HFFc6 (cell line): ENCODE results near the gene UBLCP1. TPM values are rescaled to one million over a fixed set of nuclear protein-coding genes. Genes with fewer than 3 reads are reported as not detected.
"Not testable (repeated sequence)": the region's sequence is repeated elsewhere in the genome, so short reads cannot be mapped to it uniquely, and the experiment has no call there.

ENCODE experiments used
- DNase-seq: peaks from one replicate; pipeline ENCODE4 v3.0.0-alpha.2; 2018
- H3K27ac Mint-ChIP-seq: 2 replicates; pipeline ENCODE4 v1.8.0; 2020; ENCODE audit warnings: mild to moderate bottlenecking, mixed read lengths
- H3K27me3 Mint-ChIP-seq: 2 replicates; pipeline ENCODE4 v1.8.0; 2021; ENCODE audit warnings: mild to moderate bottlenecking, moderate library complexity, mixed read lengths; ENCODE audit not compliant: insufficient read depth
- H3K36me3 Mint-ChIP-seq: 2 replicates; pipeline ENCODE4 v1.8.0; 2021; ENCODE audit warnings: low read depth, mixed read lengths
- H3K4me1 Mint-ChIP-seq: 2 replicates; pipeline ENCODE4 v1.8.0; 2020; ENCODE audit warnings: low read depth, mixed read lengths
- H3K4me3 Mint-ChIP-seq: 2 replicates; pipeline ENCODE4 v1.8.0; 2020; ENCODE audit warnings: mild to moderate bottlenecking, moderate library complexity, mixed read lengths
- H3K9me3 Mint-ChIP-seq: 2 replicates; pipeline ENCODE4 v1.8.0; 2020; ENCODE audit warnings: mild to moderate bottlenecking, mixed read lengths
- CTCF ChIP-seq: fragments of 200-600 bp; sonication (generic); IDR thresholded peaks from 2 replicates; pipeline ENCODE4 v1.5.0; 2021; ENCODE audit warnings: antibody characterized with exemption, mild to moderate bottlenecking
- total RNA-seq, 6 experiments: library from RNA; stranded (reverse); fragmentation: NEBNext Ultra II Directional; extraction: Animal tissue kit (Norgen Biotek cat#: 25700); gene quantifications; 2 replicates in 1 of 6; 3 replicates in 5 of 6; pipeline ENCODE4 v1.2.3, GENCODE V29; 2021

Gene UBLCP1
- total RNA-seq, 6 experiments from 2014 or later = 30.6 to 37.6 (median 35.0) TPM

- H3K4me3 Mint-ChIP-seq = no peak overlapping the region
- peaks cover 2% of the 10 kb centered on the region for H3K36me3 Mint-ChIP-seq
- no peaks in the 10 kb centered on the region for H3K9me3 Mint-ChIP-seq
- no peaks in the 10 kb centered on the region for H3K27me3 Mint-ChIP-seq
- DNase-seq = no peak
- peaks cover 14% of the 10 kb centered on the region for H3K4me1 Mint-ChIP-seq
- H3K27ac Mint-ChIP-seq = no peak overlapping the region
- TF ChIP-seq CTCF = no peak
Observed at GRCh38 chr5:159257007-159257406, 6.1 kb upstream of the UBLCP1 start.

GRCh38 chr5:159257629-159258283 is 5.3 kb upstream of the UBLCP1 start:
- H3K4me3 Mint-ChIP-seq = no peak overlapping the region
- no peak for DNase-seq
- peaks cover 21% of the 10 kb centered on the region for H3K4me1 Mint-ChIP-seq
- H3K27me3 Mint-ChIP-seq = no peaks in the 10 kb centered on the region
- H3K9me3 Mint-ChIP-seq = no peaks in the 10 kb centered on the region
- TF ChIP-seq CTCF = peak; percentile 54; the same call in 1 of the 2 replicates
- H3K27ac Mint-ChIP-seq = no peak overlapping the region
- peaks cover 7% of the 10 kb centered on the region for H3K36me3 Mint-ChIP-seq

GRCh38 chr5:159258361-159258760 is 4.7 kb upstream of the UBLCP1 start:
- Mint-ChIP-seq H3K9me3 (no peaks in the 10 kb centered on the region), H3K27me3 (no peaks in the 10 kb centered on the region), H3K4me3 (no peak overlapping the region), H3K27ac (no peak overlapping the region), H3K36me3 (peaks cover 9% of the 10 kb centered on the region), H3K4me1 (peaks cover 23% of the 10 kb centered on the region)
- no peak for DNase-seq
- no peak; the same call in none of the 2 replicates for TF ChIP-seq CTCF

- not testable (repeated sequence) for H3K27ac Mint-ChIP-seq, DNase-seq, H3K4me3 Mint-ChIP-seq, H3K9me3 Mint-ChIP-seq, H3K27me3 Mint-ChIP-seq
- peaks cover 32% of the 10 kb centered on the region for H3K4me1 Mint-ChIP-seq
- peaks cover 13% of the 10 kb centered on the region for H3K36me3 Mint-ChIP-seq
Observed at GRCh38 chr5:159260212-159260611, 2.9 kb upstream of the UBLCP1 start.

- peaks cover 20% of the 10 kb centered on the region for H3K4me1 Mint-ChIP-seq
- H3K9me3 Mint-ChIP-seq = no peaks in the 10 kb centered on the region
- peak overlapping the region; percentile 89 for H3K27ac Mint-ChIP-seq
- H3K36me3 Mint-ChIP-seq = peaks cover 24% of the 10 kb centered on the region
- peak; percentile 10 for DNase-seq
- no peaks in the 10 kb centered on the region for H3K27me3 Mint-ChIP-seq
- no peak for TF ChIP-seq CTCF
- H3K4me3 Mint-ChIP-seq = peak overlapping the region; percentile 97
Observed at GRCh38 chr5:159262472-159262858, 625 bp upstream of the UBLCP1 start.

GRCh38 chr5:159263569-159263905 is 447 bp downstream of the UBLCP1 start:
- DNase-seq = no peak
- peaks cover 20% of the 10 kb centered on the region for H3K4me1 Mint-ChIP-seq
- H3K27ac Mint-ChIP-seq = peak overlapping the region; percentile 89
- peaks cover 24% of the 10 kb centered on the region for H3K36me3 Mint-ChIP-seq
- no peaks in the 10 kb centered on the region for H3K27me3 Mint-ChIP-seq
- TF ChIP-seq CTCF = no peak
- no peaks in the 10 kb centered on the region for H3K9me3 Mint-ChIP-seq
- H3K4me3 Mint-ChIP-seq = peak overlapping the region; percentile 97

- not testable (repeated sequence) for DNase-seq, H3K27ac Mint-ChIP-seq, H3K27me3 Mint-ChIP-seq, H3K4me3 Mint-ChIP-seq, H3K9me3 Mint-ChIP-seq
- Mint-ChIP-seq H3K4me1 (peaks cover 20% of the 10 kb centered on the region), H3K36me3 (peaks cover 28% of the 10 kb centered on the region)
Observed at GRCh38 chr5:159266764-159267163, 3.7 kb downstream of the UBLCP1 start.
